ENCODE results near the gene ECM1.
A peak's percentile ranks its signal among the peaks of the same experiment; 100 is the strongest.

DNA sequence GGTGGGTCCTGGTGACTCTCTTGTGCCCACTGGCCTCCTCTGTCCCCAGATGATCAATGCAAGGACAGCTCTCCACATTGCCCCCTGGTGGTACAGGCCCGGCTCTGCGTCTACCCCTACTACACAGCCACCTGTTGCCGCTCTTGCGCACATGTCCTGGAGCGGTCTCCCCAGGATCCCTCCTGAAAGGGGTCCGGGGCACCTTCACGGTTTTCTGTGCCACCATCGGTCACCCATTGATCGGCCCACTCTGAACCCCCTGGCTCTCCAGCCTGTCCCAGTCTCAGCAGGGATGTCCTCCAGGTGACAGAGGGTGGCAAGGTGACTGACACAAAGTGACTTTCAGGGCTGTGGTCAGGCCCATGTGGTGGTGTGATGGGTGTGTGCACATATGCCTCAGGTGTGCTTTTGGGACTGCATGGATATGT lies 52.1 kb downstream of the ECM1 start:
- TF ChIP-seq CTCF (conservative IDR thresholded peaks at IDR 0.05; ENCODE audit: low read depth, low read length), result peak; percentile 97
- no peak for TF ChIP-seq EZH2 (IDR thresholded peaks at IDR 0.05; ENCODE audit: low read length, unreplicated experiment)
